H1 (cell line): Measurements from ENCODE around the gene S100A13. TPM values are rescaled to one million over a fixed set of nuclear protein-coding genes. Genes with fewer than 3 reads are reported as not detected.

ENCODE experiments used
- CTBP2 ChIP-seq: IDR thresholded peaks from 2 replicates; pipeline ENCODE4 v1.7.0; 2011; ENCODE audit warnings: borderline replicate concordance, mild to moderate bottlenecking, moderate library complexity, mixed read lengths, low read length; ENCODE audit not compliant: insufficient read depth, insufficient read length
- RBBP5 ChIP-seq: IDR thresholded peaks from 2 replicates; pipeline ENCODE4 v1.7.1; 2012; ENCODE audit warnings: low read depth, mild to moderate bottlenecking, inconsistent platforms, low read length, moderate library complexity, borderline replicate concordance
- SIRT6 ChIP-seq: IDR thresholded peaks from one replicate; pipeline ENCODE4 v1.7.1; 2012; ENCODE audit warnings: low read length, inconsistent platforms
- SIX5 ChIP-seq: IDR thresholded peaks from 2 replicates; pipeline ENCODE4 v1.6.1; 2011; ENCODE audit warnings: mild to moderate bottlenecking, low read depth, low read length
- SUZ12 ChIP-seq: fragments of 200-600 bp; sonication (generic); IDR thresholded peaks from 2 replicates; pipeline ENCODE4 v1.6.1; 2012; ENCODE audit warnings: mild to moderate bottlenecking, inconsistent platforms, low read length, moderate library complexity, mixed read lengths
- TAF1 ChIP-seq: IDR thresholded peaks from 2 replicates; pipeline ENCODE4 v1.6.1; 2011; ENCODE audit warnings: mild to moderate bottlenecking, low read depth, low read length
- TAF7 ChIP-seq: optimal IDR thresholded peaks from 2 replicates; pipeline ENCODE3; 2011; ENCODE audit warnings: low read depth, mild to moderate bottlenecking, inconsistent platforms, low read length, moderate library complexity, borderline replicate concordance
- TEAD4 ChIP-seq: IDR thresholded peaks from 2 replicates; pipeline ENCODE4 v1.6.1; 2012; ENCODE audit warnings: low read depth, low read length, inconsistent platforms, mixed read lengths
- polyA plus RNA-seq, 7 experiments: library from polyadenylated mRNA; depleted of rRNA in 3 of 7; stranded (reverse) in 5 of 7; unstranded in 2 of 7; fragments of >200 nt in 5 of 7; fragments of 200-250 nt in 2 of 7; gene quantifications; 1 replicate in 5 of 7; 2 replicates in 1 of 7; 4 replicates in 1 of 7; pipeline versions ENCODE4 v1.2.1 to v1.2.3, GENCODE V29; 2011 to 2013; ENCODE audit warnings: missing spikeins in 2 of 7, mixed read lengths in 2 of 7
- total RNA-seq: library from RNA; stranded (reverse); fragmentation: NEBNext Ultra II Directional; extraction: Animal tissue kit (Norgen Biotek cat#: 25700); gene quantifications from 2 replicates; pipeline ENCODE4 v1.2.1, GENCODE V29; 2021
- TF ChIP-seq, protein P1 (sequence below): fragments of 300-600 bp; sonication (generic); IDR thresholded peaks from 2 replicates; pipeline ENCODE4 v1.7.1; 2012; ENCODE audit warnings: low read length, moderate library complexity, mild to moderate bottlenecking, inconsistent platforms; ENCODE audit not compliant: insufficient replicate concordance

The S100A13 gene
- total and polyA plus RNA-seq, 2 of the 8 experiments (the other 6 are each of a cell fraction or from before 2014, with no cell fraction given), result 63.6 to 127 TPM

DNA sequence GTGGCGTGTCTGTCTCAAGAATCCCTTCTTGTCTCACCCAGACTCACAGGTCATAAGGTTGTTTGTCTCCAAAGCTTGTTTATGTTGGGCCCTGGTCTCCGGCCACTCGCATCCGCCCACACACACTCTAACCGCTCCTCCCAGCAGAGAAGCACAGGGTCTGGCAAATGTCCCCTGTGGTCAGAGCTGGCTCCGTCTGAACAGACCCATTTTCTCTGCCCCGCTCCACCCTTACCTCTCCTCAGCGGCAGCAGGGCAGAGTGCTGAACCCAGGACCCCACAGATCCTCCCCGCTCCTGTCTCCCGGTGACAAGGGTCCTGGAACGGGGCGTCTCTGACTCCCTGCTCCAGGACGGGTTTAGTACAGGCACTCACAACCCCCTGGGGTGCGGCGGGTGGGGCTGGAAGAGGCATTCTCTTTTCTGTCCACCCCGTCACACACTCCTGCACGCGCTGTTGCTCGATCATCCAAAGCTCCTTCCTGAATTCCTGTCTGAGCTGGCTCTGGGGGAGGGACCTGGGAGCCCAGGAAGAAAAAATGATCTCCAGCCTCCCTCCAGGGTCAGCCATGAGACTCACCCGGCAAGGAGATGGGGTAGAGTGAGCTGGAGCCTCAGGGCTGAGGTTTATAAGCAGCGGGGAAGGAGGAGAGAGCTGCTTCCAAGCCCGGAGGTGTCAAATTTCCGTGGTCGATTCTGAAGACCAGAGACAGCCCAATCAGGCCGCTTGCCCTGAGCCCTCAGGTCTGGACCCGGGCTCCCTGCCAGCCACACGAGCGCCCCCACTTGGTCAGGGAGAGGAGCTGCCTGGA, at the start of gene S100A13 (continued):
- TF ChIP-seq, protein P1, sequence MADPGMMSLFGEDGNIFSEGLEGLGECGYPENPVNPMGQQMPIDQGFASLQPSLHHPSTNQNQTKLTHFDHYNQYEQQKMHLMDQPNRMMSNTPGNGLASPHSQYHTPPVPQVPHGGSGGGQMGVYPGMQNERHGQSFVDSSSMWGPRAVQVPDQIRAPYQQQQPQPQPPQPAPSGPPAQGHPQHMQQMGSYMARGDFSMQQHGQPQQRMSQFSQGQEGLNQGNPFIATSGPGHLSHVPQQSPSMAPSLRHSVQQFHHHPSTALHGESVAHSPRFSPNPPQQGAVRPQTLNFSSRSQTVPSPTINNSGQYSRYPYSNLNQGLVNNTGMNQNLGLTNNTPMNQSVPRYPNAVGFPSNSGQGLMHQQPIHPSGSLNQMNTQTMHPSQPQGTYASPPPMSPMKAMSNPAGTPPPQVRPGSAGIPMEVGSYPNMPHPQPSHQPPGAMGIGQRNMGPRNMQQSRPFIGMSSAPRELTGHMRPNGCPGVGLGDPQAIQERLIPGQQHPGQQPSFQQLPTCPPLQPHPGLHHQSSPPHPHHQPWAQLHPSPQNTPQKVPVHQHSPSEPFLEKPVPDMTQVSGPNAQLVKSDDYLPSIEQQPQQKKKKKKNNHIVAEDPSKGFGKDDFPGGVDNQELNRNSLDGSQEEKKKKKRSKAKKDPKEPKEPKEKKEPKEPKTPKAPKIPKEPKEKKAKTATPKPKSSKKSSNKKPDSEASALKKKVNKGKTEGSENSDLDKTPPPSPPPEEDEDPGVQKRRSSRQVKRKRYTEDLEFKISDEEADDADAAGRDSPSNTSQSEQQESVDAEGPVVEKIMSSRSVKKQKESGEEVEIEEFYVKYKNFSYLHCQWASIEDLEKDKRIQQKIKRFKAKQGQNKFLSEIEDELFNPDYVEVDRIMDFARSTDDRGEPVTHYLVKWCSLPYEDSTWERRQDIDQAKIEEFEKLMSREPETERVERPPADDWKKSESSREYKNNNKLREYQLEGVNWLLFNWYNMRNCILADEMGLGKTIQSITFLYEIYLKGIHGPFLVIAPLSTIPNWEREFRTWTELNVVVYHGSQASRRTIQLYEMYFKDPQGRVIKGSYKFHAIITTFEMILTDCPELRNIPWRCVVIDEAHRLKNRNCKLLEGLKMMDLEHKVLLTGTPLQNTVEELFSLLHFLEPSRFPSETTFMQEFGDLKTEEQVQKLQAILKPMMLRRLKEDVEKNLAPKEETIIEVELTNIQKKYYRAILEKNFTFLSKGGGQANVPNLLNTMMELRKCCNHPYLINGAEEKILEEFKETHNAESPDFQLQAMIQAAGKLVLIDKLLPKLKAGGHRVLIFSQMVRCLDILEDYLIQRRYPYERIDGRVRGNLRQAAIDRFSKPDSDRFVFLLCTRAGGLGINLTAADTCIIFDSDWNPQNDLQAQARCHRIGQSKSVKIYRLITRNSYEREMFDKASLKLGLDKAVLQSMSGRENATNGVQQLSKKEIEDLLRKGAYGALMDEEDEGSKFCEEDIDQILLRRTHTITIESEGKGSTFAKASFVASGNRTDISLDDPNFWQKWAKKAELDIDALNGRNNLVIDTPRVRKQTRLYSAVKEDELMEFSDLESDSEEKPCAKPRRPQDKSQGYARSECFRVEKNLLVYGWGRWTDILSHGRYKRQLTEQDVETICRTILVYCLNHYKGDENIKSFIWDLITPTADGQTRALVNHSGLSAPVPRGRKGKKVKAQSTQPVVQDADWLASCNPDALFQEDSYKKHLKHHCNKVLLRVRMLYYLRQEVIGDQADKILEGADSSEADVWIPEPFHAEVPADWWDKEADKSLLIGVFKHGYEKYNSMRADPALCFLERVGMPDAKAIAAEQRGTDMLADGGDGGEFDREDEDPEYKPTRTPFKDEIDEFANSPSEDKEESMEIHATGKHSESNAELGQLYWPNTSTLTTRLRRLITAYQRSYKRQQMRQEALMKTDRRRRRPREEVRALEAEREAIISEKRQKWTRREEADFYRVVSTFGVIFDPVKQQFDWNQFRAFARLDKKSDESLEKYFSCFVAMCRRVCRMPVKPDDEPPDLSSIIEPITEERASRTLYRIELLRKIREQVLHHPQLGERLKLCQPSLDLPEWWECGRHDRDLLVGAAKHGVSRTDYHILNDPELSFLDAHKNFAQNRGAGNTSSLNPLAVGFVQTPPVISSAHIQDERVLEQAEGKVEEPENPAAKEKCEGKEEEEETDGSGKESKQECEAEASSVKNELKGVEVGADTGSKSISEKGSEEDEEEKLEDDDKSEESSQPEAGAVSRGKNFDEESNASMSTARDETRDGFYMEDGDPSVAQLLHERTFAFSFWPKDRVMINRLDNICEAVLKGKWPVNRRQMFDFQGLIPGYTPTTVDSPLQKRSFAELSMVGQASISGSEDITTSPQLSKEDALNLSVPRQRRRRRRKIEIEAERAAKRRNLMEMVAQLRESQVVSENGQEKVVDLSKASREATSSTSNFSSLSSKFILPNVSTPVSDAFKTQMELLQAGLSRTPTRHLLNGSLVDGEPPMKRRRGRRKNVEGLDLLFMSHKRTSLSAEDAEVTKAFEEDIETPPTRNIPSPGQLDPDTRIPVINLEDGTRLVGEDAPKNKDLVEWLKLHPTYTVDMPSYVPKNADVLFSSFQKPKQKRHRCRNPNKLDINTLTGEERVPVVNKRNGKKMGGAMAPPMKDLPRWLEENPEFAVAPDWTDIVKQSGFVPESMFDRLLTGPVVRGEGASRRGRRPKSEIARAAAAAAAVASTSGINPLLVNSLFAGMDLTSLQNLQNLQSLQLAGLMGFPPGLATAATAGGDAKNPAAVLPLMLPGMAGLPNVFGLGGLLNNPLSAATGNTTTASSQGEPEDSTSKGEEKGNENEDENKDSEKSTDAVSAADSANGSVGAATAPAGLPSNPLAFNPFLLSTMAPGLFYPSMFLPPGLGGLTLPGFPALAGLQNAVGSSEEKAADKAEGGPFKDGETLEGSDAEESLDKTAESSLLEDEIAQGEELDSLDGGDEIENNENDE, result no peak
- TF ChIP-seq TAF7 (peak; percentile 92), SUZ12 (no peak), RBBP5 (peak; percentile 71), TAF1 (peak; percentile 98), SIRT6 (no peak), TEAD4 (no peak), CTBP2 (no peak), SIX5 (peak; percentile 35; the same call in 1 of the 2 replicates)
